Naive thymus-derived CD4-positive, alpha-beta T cell (primary cell): ENCODE data around the gene MACROD2. TPM values are rescaled to one million over a fixed set of nuclear protein-coding genes. Genes with fewer than 3 reads are reported as not detected.

Source experiments
- ATAC-seq: fragments of 150-1000 bp; cut with Tn5 transposase; 2 replicates; pipeline ENCODE4 v1.10.0; 2021; ENCODE audit warnings: mild to moderate bottlenecking, moderate library complexity
- CTCF ChIA-PET: fragments of 350-600 bp; sonication (Branson Sonifier 250); formaldehyde crosslinking; loops from one replicate; lab custom pipeline; 2021; ENCODE audit warnings: antibody characterized with exemption; lab: Charles Lee
- POLR2A ChIA-PET: fragments of 350-600 bp; sonication (Branson Sonifier 250); formaldehyde crosslinking; loops from one replicate; lab custom pipeline; 2021; ENCODE audit warnings: antibody characterized with exemption, inconsistent platforms; lab: Charles Lee
- DNase-seq, 9 donors: peaks; one replicate each; pipeline versions ENCODE4 v3.0.0 to v3.0.0-alpha.2; 2020 to 2022; ENCODE audit warnings: mixed read lengths in 1 of 9
- H3K27ac ChIP-seq: one replicate; pipeline ENCODE4 v1.7.0; 2013; ENCODE audit warnings: mild to moderate bottlenecking, low read depth, low read length, moderate library complexity
- H3K27me3 ChIP-seq, 2 donors: one replicate each; pipeline ENCODE4 v1.7.0; 2013; ENCODE audit warnings: low read length in 2 of 2, mild to moderate bottlenecking in 2 of 2, moderate library complexity in 2 of 2; ENCODE audit not compliant: control insufficient read depth in 2 of 2, insufficient read depth in 2 of 2
- H3K36me3 ChIP-seq, 3 experiments: 1 replicate in 2 of 3; 2 replicates in 1 of 3; pipeline ENCODE4 v1.7.0; 2013; ENCODE audit warnings: low read length in 3 of 3, mild to moderate bottlenecking in 3 of 3, moderate library complexity in 1 of 3; ENCODE audit not compliant: insufficient read depth in 3 of 3, control insufficient read depth in 2 of 3
- H3K4me1 ChIP-seq, 2 donors: one replicate each; pipeline ENCODE4 v1.7.0; 2013; ENCODE audit warnings: low read length in 2 of 2, mild to moderate bottlenecking in 2 of 2, moderate library complexity in 1 of 2; ENCODE audit not compliant: control insufficient read depth in 2 of 2, insufficient read depth in 2 of 2
- H3K4me3 ChIP-seq: 2 replicates; pipeline ENCODE4 v1.7.0; 2013; ENCODE audit warnings: mild to moderate bottlenecking, low read length
- H3K9me3 ChIP-seq, 3 experiments: 1 replicate in 2 of 3; 2 replicates in 1 of 3; pipeline ENCODE4 v1.7.0; 2013; ENCODE audit warnings: low read length in 3 of 3; ENCODE audit not compliant: control insufficient read depth in 2 of 3
- H3K27ac Mint-ChIP-seq, 9 donors: one replicate each; pipeline ENCODE4 v1.8.0; 2020 to 2022; ENCODE audit warnings: mixed read lengths in 9 of 9, mild to moderate bottlenecking in 8 of 9, moderate library complexity in 5 of 9, inconsistent platforms in 2 of 9
- H3K27me3 Mint-ChIP-seq, 5 donors: one replicate each; pipeline ENCODE4 v1.8.0; 2021 to 2022; ENCODE audit warnings: mixed read lengths in 5 of 5, mild to moderate bottlenecking in 1 of 5
- H3K36me3 Mint-ChIP-seq, 5 donors: one replicate each; pipeline ENCODE4 v1.8.0; 2020 to 2022; ENCODE audit warnings: mixed read lengths in 5 of 5, mild to moderate bottlenecking in 3 of 5, inconsistent platforms in 1 of 5
- H3K4me1 Mint-ChIP-seq, 7 donors: one replicate each; pipeline ENCODE4 v1.8.0; 2020 to 2022; ENCODE audit warnings: mixed read lengths in 7 of 7, mild to moderate bottlenecking in 3 of 7, inconsistent platforms in 1 of 7
- H3K4me3 Mint-ChIP-seq, 10 donors: one replicate each; pipeline ENCODE4 v1.8.0; 2020 to 2022; ENCODE audit warnings: mild to moderate bottlenecking in 10 of 10, mixed read lengths in 10 of 10, moderate library complexity in 6 of 10, inconsistent platforms in 2 of 10
- H3K9me3 Mint-ChIP-seq, 11 donors: one replicate each; pipeline ENCODE4 v1.8.0; 2020 to 2022; ENCODE audit warnings: mixed read lengths in 11 of 11, mild to moderate bottlenecking in 4 of 11, inconsistent platforms in 1 of 11, moderate library complexity in 1 of 11
- intact Hi-C, 2 donors: fragments of 100-400 bp; cut with micrococcal nuclease; formaldehyde crosslinking; loops; one replicate each; pipeline ENCODE4 v1.15.1; 2023
- polyA plus RNA-seq, 2 donors: library from polyadenylated mRNA; unstranded; fragments of 300-500 nt; fragmentation: Illumina TruSeq; gene quantifications; one replicate each; pipeline ENCODE4 v1.2.3, GENCODE V29; 2021
- total RNA-seq, 6 experiments: library from RNA in 5 of 6; stranded (reverse) in 5 of 6; gene quantifications; 1 replicate in 5 of 6; 2 replicates in 1 of 6; pipeline ENCODE4 v1.2.3 and lab custom pipeline; 2021 to 2026

MACROD2 gene
- total and polyA plus RNA-seq, 7 experiments from 2014 or later: 0.27 to 0.86 (median 0.34) TPM; not detected in 4

GRCh38 chr20:14657266-14658005, 662.1 kb downstream of the MACROD2 start:
- ChIA-PET POLR2A (no interaction called here), CTCF (no interaction called here)
- Mint-ChIP-seq H3K36me3 (peaks cover 0 to 4% (median 0%) of the 10 kb centered on the region in 5 donors), H3K27ac (no peak overlapping the region), H3K27me3 (no peaks in the 10 kb centered on the region), H3K4me3 (no peak overlapping the region), H3K4me1 (no peaks in the 10 kb centered on the region), H3K9me3 (peaks cover 0 to 12% (median 5%) of the 10 kb centered on the region in 11 donors)
- Histone ChIP-seq H3K9me3 (no peaks in the 10 kb centered on the region), H3K4me1 (no peaks in the 10 kb centered on the region), H3K36me3 (no peaks in the 10 kb centered on the region), H3K27me3 (no peaks in the 10 kb centered on the region), H3K4me3 (no peak overlapping the region), H3K27ac (no peak overlapping the region)
- ATAC-seq (no peak), DNase-seq (no peak)
- intact Hi-C loops: no loop called here

- Mint-ChIP-seq H3K9me3 (peaks cover 0 to 17% (median 4%) of the 10 kb centered on the region in 11 donors), H3K27me3 (no peaks in the 10 kb centered on the region), H3K27ac (no peak overlapping the region), H3K36me3 (peaks cover 0 to 4% (median 0%) of the 10 kb centered on the region in 5 donors), H3K4me3 (no peak overlapping the region), H3K4me1 (no peaks in the 10 kb centered on the region)
- DNase-seq: no peak
- Histone ChIP-seq H3K9me3 (no peaks in the 10 kb centered on the region), H3K4me1 (no peaks in the 10 kb centered on the region), H3K27ac (no peak overlapping the region), H3K36me3 (no peaks in the 10 kb centered on the region), H3K4me3 (no peak overlapping the region), H3K27me3 (no peaks in the 10 kb centered on the region)
- no peak for ATAC-seq
- intact Hi-C loops: no loop called here
- CTCF ChIA-PET: no interaction called here
- POLR2A ChIA-PET: no interaction called here
Observed at GRCh38 chr20:14664101-14664500, 668.8 kb downstream of the MACROD2 start.

DNA sequence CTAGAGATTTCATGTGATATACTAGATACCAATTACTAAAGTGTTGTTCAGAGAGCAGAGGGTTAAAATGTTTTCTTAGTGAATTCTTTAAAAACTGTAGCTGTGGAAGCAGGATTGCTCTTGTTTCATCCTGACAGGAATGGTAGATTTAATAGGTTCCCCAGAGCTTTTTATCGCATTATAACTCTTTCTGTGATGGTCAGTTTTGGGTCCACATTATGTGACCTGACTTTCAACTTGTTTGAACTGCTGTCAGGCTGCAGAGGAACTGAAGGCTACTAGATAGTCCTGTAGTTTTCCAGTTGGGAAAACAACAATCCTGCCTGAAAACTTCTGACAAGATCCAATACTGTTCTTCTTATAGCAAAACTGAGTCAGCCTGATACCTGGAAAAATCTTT, 671.4 kb downstream of the MACROD2 start:
- Histone ChIP-seq H3K27ac (no peak overlapping the region), H3K27me3 (no peaks in the 10 kb centered on the region), H3K9me3 (peaks cover 0 to 3% (median 0%) of the 10 kb centered on the region in 3 experiments), H3K36me3 (no peaks in the 10 kb centered on the region), H3K4me3 (no peak overlapping the region), H3K4me1 (no peaks in the 10 kb centered on the region)
- ChIA-PET CTCF (no interaction called here), POLR2A (no interaction called here)
- Mint-ChIP-seq H3K27ac (no peak overlapping the region), H3K4me1 (no peaks in the 10 kb centered on the region), H3K36me3 (peaks cover 0 to 4% (median 0%) of the 10 kb centered on the region in 5 donors), H3K27me3 (no peaks in the 10 kb centered on the region), H3K4me3 (no peak overlapping the region), H3K9me3 (peaks cover 0 to 22% (median 4%) of the 10 kb centered on the region in 11 donors)
- DNase-seq (no peak), ATAC-seq (no peak)
- intact Hi-C loops: no loop called here

DNA sequence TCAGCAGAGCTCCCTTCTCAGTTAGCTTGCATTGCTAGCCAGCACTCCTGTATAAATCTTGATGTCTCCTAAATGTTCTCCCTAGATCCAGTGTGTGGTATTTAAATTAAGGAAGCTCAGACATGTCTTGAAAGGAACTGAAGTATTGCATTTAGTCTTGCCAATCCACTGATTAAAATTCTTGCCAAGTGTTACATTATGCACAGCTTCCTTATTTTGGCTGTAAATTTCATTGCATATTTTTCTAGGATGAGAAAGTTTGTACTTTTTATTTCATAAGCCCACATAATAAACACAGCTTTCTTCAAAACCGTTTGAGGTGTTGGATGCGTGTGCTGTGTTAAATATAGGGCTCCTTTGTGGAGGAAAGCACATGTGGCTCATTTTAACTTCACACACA, 671.9 kb downstream of the MACROD2 start:
- H3K27me3 Mint-ChIP-seq: no peaks in the 10 kb centered on the region
- POLR2A ChIA-PET: no interaction called here
- no peak for DNase-seq
- peaks cover 0 to 3% (median 0%) of the 10 kb centered on the region in 3 experiments for H3K9me3 ChIP-seq
- no peak overlapping the region for H3K27ac Mint-ChIP-seq
- intact Hi-C loops: no loop called here
- CTCF ChIA-PET: no interaction called here
- no peak overlapping the region for H3K27ac ChIP-seq
- no peaks in the 10 kb centered on the region for H3K4me1 Mint-ChIP-seq
- H3K4me3 ChIP-seq: no peak overlapping the region
- H3K27me3 ChIP-seq: no peaks in the 10 kb centered on the region
- no peaks in the 10 kb centered on the region for H3K4me1 ChIP-seq
- H3K36me3 ChIP-seq: no peaks in the 10 kb centered on the region
- H3K9me3 Mint-ChIP-seq: peaks cover 0 to 18% (median 3%) of the 10 kb centered on the region in 11 donors
- ATAC-seq: no peak
- H3K36me3 Mint-ChIP-seq: peaks cover 0 to 1% (median 0%) of the 10 kb centered on the region in 5 donors
- H3K4me3 Mint-ChIP-seq: no peak overlapping the region

DNA sequence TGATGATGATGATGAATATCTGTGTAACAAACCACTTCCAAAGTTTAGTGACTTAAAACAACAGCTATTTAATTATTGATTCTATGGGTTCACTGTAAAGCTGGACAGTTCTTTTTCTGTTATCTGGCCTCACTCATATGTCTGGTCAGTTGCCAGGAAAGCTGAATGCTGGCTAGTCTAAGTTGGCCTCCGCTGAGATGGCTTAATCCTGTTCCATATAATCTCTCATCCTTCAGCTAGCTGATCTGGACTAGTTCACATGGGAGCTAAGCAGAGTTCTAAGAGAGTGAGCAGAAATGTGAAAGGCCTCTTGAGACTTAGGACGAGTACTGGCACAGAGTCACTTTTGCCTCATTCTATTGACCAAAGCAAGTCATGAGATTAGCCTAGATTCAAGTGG, 676.8 kb downstream of the MACROD2 start:
- Histone ChIP-seq H3K27ac (no peak overlapping the region), H3K27me3 (no peaks in the 10 kb centered on the region), H3K4me1 (no peaks in the 10 kb centered on the region), H3K9me3 (peaks cover 0 to 3% (median 0%) of the 10 kb centered on the region in 3 experiments), H3K4me3 (no peak overlapping the region), H3K36me3 (no peaks in the 10 kb centered on the region)
- no peaks in the 10 kb centered on the region for H3K36me3 Mint-ChIP-seq
- ATAC-seq (no peak), DNase-seq (no peak)
- H3K27me3 Mint-ChIP-seq: no peaks in the 10 kb centered on the region
- ChIA-PET CTCF (no interaction called here), POLR2A (no interaction called here)
- intact Hi-C loops: no loop called here
- peaks cover 0 to 24% (median 9%) of the 10 kb centered on the region in 11 donors for H3K9me3 Mint-ChIP-seq
- H3K27ac Mint-ChIP-seq: no peak overlapping the region
- no peaks in the 10 kb centered on the region for H3K4me1 Mint-ChIP-seq
- no peak overlapping the region for H3K4me3 Mint-ChIP-seq

DNA sequence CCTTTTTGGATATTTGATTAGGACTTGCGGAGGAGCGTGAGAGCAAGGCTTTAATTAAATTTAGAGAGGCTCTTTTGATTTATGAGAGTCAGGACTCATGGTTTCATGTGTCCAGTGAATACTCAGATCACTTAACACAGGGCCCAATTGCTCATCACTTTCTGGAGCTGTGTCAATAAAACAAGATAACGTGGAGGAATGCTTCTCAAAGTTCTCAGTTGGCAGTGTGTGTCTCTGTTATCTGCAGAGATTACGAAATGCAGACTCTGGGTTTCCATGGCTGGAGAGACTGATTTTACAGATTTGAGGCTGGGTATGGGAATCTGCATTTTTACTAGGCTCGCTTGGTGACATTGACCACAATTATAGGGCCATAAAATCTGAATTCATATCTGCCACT, 677.8 kb downstream of the MACROD2 start:
- no peak for ATAC-seq
- Histone ChIP-seq H3K9me3 (peaks cover 0 to 3% (median 0%) of the 10 kb centered on the region in 3 experiments), H3K36me3 (no peaks in the 10 kb centered on the region), H3K4me1 (no peaks in the 10 kb centered on the region), H3K27me3 (no peaks in the 10 kb centered on the region), H3K27ac (no peak overlapping the region), H3K4me3 (no peak overlapping the region)
- ChIA-PET POLR2A (no interaction called here), CTCF (no interaction called here)
- Mint-ChIP-seq H3K9me3 (peaks cover 0 to 24% (median 9%) of the 10 kb centered on the region in 11 donors), H3K27ac (no peak overlapping the region), H3K36me3 (no peaks in the 10 kb centered on the region), H3K4me3 (no peak overlapping the region), H3K27me3 (no peaks in the 10 kb centered on the region), H3K4me1 (no peaks in the 10 kb centered on the region)
- intact Hi-C loops: no loop called here
- DNase-seq: no peak

GRCh38 chr20:14677455-14677854, 682.1 kb downstream of the MACROD2 start:
- CTCF ChIA-PET: no interaction called here
- Mint-ChIP-seq H3K9me3 (peaks cover 0 to 37% (median 8%) of the 10 kb centered on the region in 11 donors), H3K27ac (no peak overlapping the region), H3K27me3 (no peaks in the 10 kb centered on the region), H3K4me3 (no peak overlapping the region), H3K4me1 (no peaks in the 10 kb centered on the region), H3K36me3 (no peaks in the 10 kb centered on the region)
- Histone ChIP-seq H3K4me1 (no peaks in the 10 kb centered on the region), H3K4me3 (no peak overlapping the region), H3K27ac (no peak overlapping the region), H3K9me3 (no peaks in the 10 kb centered on the region), H3K36me3 (no peaks in the 10 kb centered on the region), H3K27me3 (no peaks in the 10 kb centered on the region)
- intact Hi-C loops: no loop called here
- DNase-seq (no peak), ATAC-seq (no peak)
- POLR2A ChIA-PET: no interaction called here
